Activated naive CD8-positive, alpha-beta T cell treated with anti-CD3 and anti-CD28 coated beads, Interleukin-2, amount 10 ng/mL, durations not matched to agents 7 days and 5 days (primary cell): ENCODE measurements around the gene KLHL18. TPM values are rescaled to one million over a fixed set of nuclear protein-coding genes. Genes with fewer than 3 reads are reported as not detected.
A peak's percentile ranks its signal among the peaks of the same experiment; 100 is the strongest.
"Not testable (repeated sequence)": the region's sequence is repeated elsewhere in the genome, so short reads cannot be mapped to it uniquely, and the experiment has no call there.

Experiments used
- ATAC-seq: fragments of 150-1000 bp; cut with Tn5 transposase; one replicate; pipeline ENCODE4 v1.10.0; 2021; ENCODE audit warnings: low read depth, moderate library complexity
- POLR2A ChIA-PET: fragments of 350-600 bp; sonication (Branson Sonifier 250); formaldehyde crosslinking; loops from one replicate; lab custom pipeline; 2021; ENCODE audit warnings: antibody characterized with exemption; lab: Charles Lee
- DNase-seq: peaks from one replicate; pipeline ENCODE4 v3.0.0; 2021
- H3K27ac Mint-ChIP-seq: one replicate; pipeline ENCODE4 v1.8.0; 2022; ENCODE audit warnings: mild to moderate bottlenecking, mixed read lengths
- H3K27me3 Mint-ChIP-seq: one replicate; pipeline ENCODE4 v1.8.0; 2022; ENCODE audit warnings: mild to moderate bottlenecking, moderate library complexity, mixed read lengths
- H3K36me3 Mint-ChIP-seq: one replicate; pipeline ENCODE4 v1.8.0; 2021; ENCODE audit warnings: mild to moderate bottlenecking, mixed read lengths
- H3K4me1 Mint-ChIP-seq: one replicate; pipeline ENCODE4 v1.8.0; 2021; ENCODE audit warnings: mixed read lengths
- H3K4me3 Mint-ChIP-seq: one replicate; pipeline ENCODE4 v1.8.0; 2022; ENCODE audit warnings: mild to moderate bottlenecking, moderate library complexity, mixed read lengths
- H3K9me3 Mint-ChIP-seq: one replicate; pipeline ENCODE4 v1.8.0; 2021; ENCODE audit warnings: mixed read lengths
- total RNA-seq, 2 experiments: library from RNA; stranded (reverse); gene quantifications; one replicate each; pipeline ENCODE4 v1.2.3, GENCODE V29; 2021

KLHL18 gene
- total RNA-seq, 2 experiments from 2014 or later = 23.1 to 23.5 TPM

- no peak overlapping the region for H3K4me3 Mint-ChIP-seq
- no peaks in the 10 kb centered on the region for H3K27me3 Mint-ChIP-seq
- H3K27ac Mint-ChIP-seq = no peak overlapping the region
- ATAC-seq (no peak), DNase-seq (no peak)
- peaks cover 18% of the 10 kb centered on the region for H3K36me3 Mint-ChIP-seq
- POLR2A ChIA-PET = no interaction called here
- H3K4me1 Mint-ChIP-seq = peaks cover 12% of the 10 kb centered on the region
- H3K9me3 Mint-ChIP-seq = no peaks in the 10 kb centered on the region
These were observed 6.5 kb downstream of the KLHL18 start for GRCh38 chr3:47288966-47289910.

GRCh38 chr3:47291158-47291753 is 8.5 kb downstream of the KLHL18 start:
- Mint-ChIP-seq H3K4me1 (peaks cover 12% of the 10 kb centered on the region), H3K27ac (no peak overlapping the region)
- POLR2A ChIA-PET = interaction anchor here (0.6 kb wide), 1 partner anchor 431 kb away, joined by 3 read pairs; no protein-coding TSS in a partner anchor

GRCh38 chr3:47291754-47292420 is 9.1 kb downstream of the KLHL18 start:
- POLR2A ChIA-PET = interaction anchor here (0.7 kb wide), 2 partner anchors 42 to 146 kb away, joined by 3 to 4 read pairs; no protein-coding TSS in a partner anchor
- H3K9me3 Mint-ChIP-seq = not testable (repeated sequence)
- H3K36me3 Mint-ChIP-seq = peaks cover 15% of the 10 kb centered on the region

More at GRCh38 chr3:47291158-47291753, 8.5 kb downstream of the KLHL18 start:
- DNase-seq (no peak), ATAC-seq (no peak)
- Mint-ChIP-seq H3K36me3 (peaks cover 15% of the 10 kb centered on the region), H3K4me3 (no peak overlapping the region), H3K9me3 (no peaks in the 10 kb centered on the region), H3K27me3 (no peaks in the 10 kb centered on the region)

GRCh38 chr3:47293822-47294221 is 11.1 kb downstream of the KLHL18 start:
- no peak overlapping the region for H3K27ac Mint-ChIP-seq
- H3K36me3 Mint-ChIP-seq = peaks cover 17% of the 10 kb centered on the region
- no peak for DNase-seq
- H3K4me1 Mint-ChIP-seq = peaks cover 28% of the 10 kb centered on the region
- POLR2A ChIA-PET = interaction anchor here (1.3 kb wide), 1 partner anchor 130 kb away, joined by 3 read pairs; the partner anchor contains the start of gene SETD2
- no peak overlapping the region for H3K4me3 Mint-ChIP-seq
- H3K27me3 Mint-ChIP-seq = no peaks in the 10 kb centered on the region
- H3K9me3 Mint-ChIP-seq = no peaks in the 10 kb centered on the region
- no peak for ATAC-seq

More at GRCh38 chr3:47291754-47292420, 9.1 kb downstream of the KLHL18 start:
- peaks cover 19% of the 10 kb centered on the region for H3K4me1 Mint-ChIP-seq
- not testable (repeated sequence) for DNase-seq, H3K4me3 Mint-ChIP-seq, ATAC-seq, H3K27ac Mint-ChIP-seq, H3K27me3 Mint-ChIP-seq

- Mint-ChIP-seq H3K4me1 (peaks cover 28% of the 10 kb centered on the region), H3K36me3 (peaks cover 14% of the 10 kb centered on the region)
These were observed 11.6 kb downstream of the KLHL18 start for GRCh38 chr3:47294392-47294791.

GRCh38 chr3:47295322-47295721 is 12.6 kb downstream of the KLHL18 start:
- peaks cover 28% of the 10 kb centered on the region for H3K4me1 Mint-ChIP-seq
- ATAC-seq (no peak), DNase-seq (no peak)
- H3K27me3 Mint-ChIP-seq = no peaks in the 10 kb centered on the region
- H3K4me3 Mint-ChIP-seq = no peak overlapping the region
- no peak overlapping the region for H3K27ac Mint-ChIP-seq
- peaks cover 12% of the 10 kb centered on the region for H3K36me3 Mint-ChIP-seq
- POLR2A ChIA-PET = no interaction called here
- H3K9me3 Mint-ChIP-seq = no peaks in the 10 kb centered on the region

More at GRCh38 chr3:47294392-47294791, 11.6 kb downstream of the KLHL18 start:
- Mint-ChIP-seq H3K9me3 (no peaks in the 10 kb centered on the region), H3K4me3 (no peak overlapping the region), H3K27ac (no peak overlapping the region), H3K27me3 (no peaks in the 10 kb centered on the region)
- ATAC-seq (no peak), DNase-seq (no peak)
- POLR2A ChIA-PET = no interaction called here

GRCh38 chr3:47295976-47296375 is 13.2 kb downstream of the KLHL18 start:
- peak; percentile 70 for ATAC-seq

GRCh38 chr3:47296562-47297302 is 14.0 kb downstream of the KLHL18 start:
- Mint-ChIP-seq H3K4me3 (no peak overlapping the region), H3K27me3 (no peaks in the 10 kb centered on the region), H3K36me3 (peaks cover 11% of the 10 kb centered on the region), H3K27ac (peak overlapping the region; percentile 71), H3K9me3 (no peaks in the 10 kb centered on the region), H3K4me1 (peaks cover 28% of the 10 kb centered on the region)
- DNase-seq (no peak), ATAC-seq (peak; percentile 29)
- POLR2A ChIA-PET = interaction anchor here (1.2 kb wide), 1 partner anchor 14 kb away, joined by 3 read pairs; the partner anchor contains the start of genes KIF9 and KLHL18

More at GRCh38 chr3:47295976-47296375, 13.2 kb downstream of the KLHL18 start:
- no peak for DNase-seq
- Mint-ChIP-seq H3K9me3 (no peaks in the 10 kb centered on the region), H3K4me3 (no peak overlapping the region), H3K4me1 (peaks cover 28% of the 10 kb centered on the region), H3K36me3 (peaks cover 11% of the 10 kb centered on the region), H3K27ac (no peak overlapping the region), H3K27me3 (no peaks in the 10 kb centered on the region)
- POLR2A ChIA-PET = no interaction called here

GRCh38 chr3:47298439-47298838 is 15.7 kb downstream of the KLHL18 start:
- DNase-seq = no peak
- no peak for ATAC-seq
- Mint-ChIP-seq H3K4me1 (peaks cover 26% of the 10 kb centered on the region), H3K27ac (no peak overlapping the region), H3K36me3 (peaks cover 21% of the 10 kb centered on the region), H3K9me3 (no peaks in the 10 kb centered on the region), H3K27me3 (no peaks in the 10 kb centered on the region), H3K4me3 (no peak overlapping the region)
- POLR2A ChIA-PET = no interaction called here

- H3K36me3 Mint-ChIP-seq = peaks cover 23% of the 10 kb centered on the region
- H3K27ac Mint-ChIP-seq = no peak overlapping the region
- no peaks in the 10 kb centered on the region for H3K27me3 Mint-ChIP-seq
- no peak for ATAC-seq
- H3K9me3 Mint-ChIP-seq = no peaks in the 10 kb centered on the region
- POLR2A ChIA-PET = no interaction called here
- H3K4me1 Mint-ChIP-seq = peaks cover 24% of the 10 kb centered on the region
- H3K4me3 Mint-ChIP-seq = no peak overlapping the region
- DNase-seq = no peak
These were observed 16.9 kb downstream of the KLHL18 start for GRCh38 chr3:47299381-47300318.

- Mint-ChIP-seq H3K27me3 (no peaks in the 10 kb centered on the region), H3K4me3 (no peak overlapping the region), H3K9me3 (no peaks in the 10 kb centered on the region), H3K27ac (no peak overlapping the region), H3K36me3 (peaks cover 35% of the 10 kb centered on the region), H3K4me1 (peaks cover 14% of the 10 kb centered on the region)
- POLR2A ChIA-PET = no interaction called here
- no peak for ATAC-seq
- no peak for DNase-seq
These were observed 18.7 kb downstream of the KLHL18 start for GRCh38 chr3:47301456-47301855.

- POLR2A ChIA-PET = no interaction called here
- Mint-ChIP-seq H3K27me3 (no peaks in the 10 kb centered on the region), H3K36me3 (peaks cover 52% of the 10 kb centered on the region), H3K27ac (no peak overlapping the region), H3K4me1 (peaks cover 5% of the 10 kb centered on the region), H3K9me3 (no peaks in the 10 kb centered on the region), H3K4me3 (no peak overlapping the region)
- DNase-seq (no peak), ATAC-seq (no peak)
These were observed 23.3 kb downstream of the KLHL18 start for GRCh38 chr3:47306022-47306421.
